SK-N-MC (cell line): Measurements from ENCODE around the gene MZF1.
"Not testable (repeated sequence)": the region's sequence is repeated elsewhere in the genome, so short reads cannot be mapped to it uniquely, and the experiment has no call there.

Experiments used
- EZH2 ChIP-seq: fragments of 200-600 bp; sonication (generic); IDR thresholded peaks from one replicate; pipeline ENCODE4 v1.6.1; 2017; ENCODE audit warnings: antibody characterized with exemption
- FOXP2 ChIP-seq: optimal IDR thresholded peaks from 2 replicates; pipeline ENCODE3; 2011; ENCODE audit warnings: mild to moderate bottlenecking, moderate library complexity; ENCODE audit not compliant: insufficient read depth; ENCODE audit errors: extremely low read length, control extremely low read depth
- POLR2AphosphoS5 ChIP-seq: IDR thresholded peaks from 2 replicates; pipeline ENCODE4 v1.6.1; 2012; ENCODE audit warnings: mild to moderate bottlenecking, low read depth, low read length, borderline replicate concordance

GRCh38 chr19:58606251-58606896 is 33.2 kb upstream of the MZF1 start:
- not testable (repeated sequence) for TF ChIP-seq EZH2, POLR2AphosphoS5, FOXP2
